ENCODE results near the gene ZBED2. TPM values are rescaled to one million over a fixed set of nuclear protein-coding genes. Genes with fewer than 3 reads are reported as not detected.

ZBED2 gene
- total RNA-seq, 1 donor from 2014 or later: not detected

- no peak for DNase-seq (ENCODE audit: low spot score)
- no peak for TF ChIP-seq CTCF (IDR thresholded peaks at IDR 0.05)
- Mint-ChIP-seq H3K36me3 (ENCODE audit: low read depth) (no peaks in the 10 kb centered on the region), H3K27me3 (ENCODE audit: low read depth) (peaks cover 6% of the 10 kb centered on the region), H3K4me3 (ENCODE audit: unreplicated experiment) (no peak overlapping the region), H3K9me3 (ENCODE audit: low read depth) (no peaks in the 10 kb centered on the region), H3K4me1 (ENCODE audit: low read depth) (no peaks in the 10 kb centered on the region), H3K27ac (ENCODE audit: unreplicated experiment) (no peak overlapping the region)
Measured at GRCh38 chr3:111610189-111610588, 15.0 kb upstream of the ZBED2 start.

GRCh38 chr3:111609700-111610099 lies 14.6 kb upstream of the ZBED2 start:
- TF ChIP-seq CTCF (IDR thresholded peaks at IDR 0.05): no peak
- DNase-seq (ENCODE audit: low spot score): no peak
- H3K36me3 Mint-ChIP-seq (ENCODE audit: low read depth): no peaks in the 10 kb centered on the region
- no peak overlapping the region for H3K4me3 Mint-ChIP-seq (ENCODE audit: unreplicated experiment)
- H3K27me3 Mint-ChIP-seq (ENCODE audit: low read depth): peaks cover 6% of the 10 kb centered on the region
- no peak overlapping the region for H3K27ac Mint-ChIP-seq (ENCODE audit: unreplicated experiment)
- H3K9me3 Mint-ChIP-seq (ENCODE audit: low read depth): no peaks in the 10 kb centered on the region
- peaks cover 2% of the 10 kb centered on the region for H3K4me1 Mint-ChIP-seq (ENCODE audit: low read depth)

- H3K27ac Mint-ChIP-seq (ENCODE audit: unreplicated experiment): no peak overlapping the region
- H3K9me3 Mint-ChIP-seq (ENCODE audit: low read depth): no peaks in the 10 kb centered on the region
- H3K27me3 Mint-ChIP-seq (ENCODE audit: low read depth): peaks cover 6% of the 10 kb centered on the region
- no peaks in the 10 kb centered on the region for H3K36me3 Mint-ChIP-seq (ENCODE audit: low read depth)
- no peak for TF ChIP-seq CTCF (IDR thresholded peaks at IDR 0.05)
- DNase-seq (ENCODE audit: low spot score): no peak
- H3K4me3 Mint-ChIP-seq (ENCODE audit: unreplicated experiment): no peak overlapping the region
- H3K4me1 Mint-ChIP-seq (ENCODE audit: low read depth): peaks cover 2% of the 10 kb centered on the region
Measured at GRCh38 chr3:111608383-111608782, 13.2 kb upstream of the ZBED2 start.

GRCh38 chr3:111607240-111607920 lies 12.2 kb upstream of the ZBED2 start:
- Mint-ChIP-seq H3K36me3 (ENCODE audit: low read depth) (no peaks in the 10 kb centered on the region), H3K27ac (ENCODE audit: unreplicated experiment) (no peak overlapping the region), H3K4me3 (ENCODE audit: unreplicated experiment) (no peak overlapping the region), H3K9me3 (ENCODE audit: low read depth) (no peaks in the 10 kb centered on the region), H3K27me3 (ENCODE audit: low read depth) (peaks cover 5% of the 10 kb centered on the region), H3K4me1 (ENCODE audit: low read depth) (peaks cover 2% of the 10 kb centered on the region)
- DNase-seq (ENCODE audit: low spot score): no peak
- no peak for TF ChIP-seq CTCF (IDR thresholded peaks at IDR 0.05)

- no peaks in the 10 kb centered on the region for H3K27me3 Mint-ChIP-seq (ENCODE audit: low read depth)
- no peak for TF ChIP-seq CTCF (IDR thresholded peaks at IDR 0.05)
- no peak overlapping the region for H3K27ac Mint-ChIP-seq (ENCODE audit: unreplicated experiment)
- no peaks in the 10 kb centered on the region for H3K36me3 Mint-ChIP-seq (ENCODE audit: low read depth)
- no peak for DNase-seq (ENCODE audit: low spot score)
- peaks cover 2% of the 10 kb centered on the region for H3K4me1 Mint-ChIP-seq (ENCODE audit: low read depth)
- H3K4me3 Mint-ChIP-seq (ENCODE audit: unreplicated experiment): no peak overlapping the region
- H3K9me3 Mint-ChIP-seq (ENCODE audit: low read depth): no peaks in the 10 kb centered on the region
Measured at GRCh38 chr3:111605493-111605892, 10.3 kb upstream of the ZBED2 start.
